HCT116 (cell line): ENCODE data around the gene ADAM15. TPM values are rescaled to one million over a fixed set of nuclear protein-coding genes. Genes with fewer than 3 reads are reported as not detected.

ENCODE experiments used
- ATAC-seq: fragments of 200-7000 bp; cut with Tn5 transposase; 2 replicates; pipeline ENCODE4 v1.9.1; 2020; ENCODE audit warnings: mild to moderate bottlenecking, moderate library complexity
- BruUV-seq: library from RNA; stranded (reverse); fragments of 400-500 nt; replicated peaks from 2 replicates; lab custom pipeline; 2021; lab: Mats Ljungman, UMichigan
- CTCF ChIA-PET: fragments of 300-600 bp; sonication (Branson Sonifier 250); formaldehyde crosslinking; loops from one replicate; lab custom pipeline; 2021; ENCODE audit warnings: antibody characterized with exemption; lab: Charles Lee
- POLR2A ChIA-PET: fragments of 300-600, 350-600 bp; sonication (Branson Sonifier 250); formaldehyde crosslinking; loops from one replicate; lab custom pipeline; 2021; ENCODE audit warnings: antibody characterized with exemption; lab: Charles Lee
- RAD21 ChIA-PET, 2 experiments: fragments of 300-600 bp; sonication (Branson Sonifier 250); formaldehyde crosslinking; loops; one replicate each; lab custom pipeline; 2023; ENCODE audit warnings: low total read pairs in 2 of 2; ENCODE audit not compliant: uncharacterized antibody in 2 of 2, unreplicated experiment in 2 of 2, low non-redundant PET in 1 of 2; lab: Charles Lee
- DNase-seq: peaks from one replicate; pipeline ENCODE4 v3.0.0-alpha.2; 2010; ENCODE audit warnings: low read depth, low spot score
- H2AFZ ChIP-seq: fragments of 200-600 bp; shearing (Covaris generic), sonication (generic); 2 replicates; pipeline ENCODE4 v1.6.1; 2017; ENCODE audit warnings: low read depth, mixed run types, mixed read lengths, antibody characterized with exemption, low read length; ENCODE audit not compliant: poor library complexity, severe bottlenecking
- H3K27ac ChIP-seq: 2 replicates; pipeline ENCODE4 v1.5.1; 2012; ENCODE audit warnings: low read depth, low read length
- H3K27me3 ChIP-seq: fragments of 200-600 bp; sonication (generic); 2 replicates; pipeline ENCODE4 v1.6.1; 2016; ENCODE audit warnings: mixed run types, low read length, mixed read lengths; ENCODE audit not compliant: insufficient read depth
- H3K36me3 ChIP-seq, 2 experiments: fragments of 200-500 bp in 1 of 2; fragments of 200-600 bp in 1 of 2; sonication (Bioruptor generic) in 1 of 2; sonication (generic) in 1 of 2; 2 replicates each; pipeline versions ENCODE4 v1.5.1 to v1.6.1; 2014 to 2016; ENCODE audit warnings: low read length in 2 of 2, inconsistent platforms in 1 of 2, mixed read lengths in 1 of 2, mixed run types in 1 of 2; ENCODE audit not compliant: insufficient read depth in 2 of 2, control insufficient read depth in 1 of 2
- H3K4me1 ChIP-seq, 2 experiments: fragments of 200-600 bp in 1 of 2; sonication (generic) in 1 of 2; 2 replicates each; pipeline versions ENCODE4 v1.5.1 to v1.6.1; 2012 to 2017; ENCODE audit warnings: low read length in 2 of 2, inconsistent platforms in 1 of 2, mild to moderate bottlenecking in 1 of 2, mixed read lengths in 1 of 2, mixed run types in 1 of 2, moderate library complexity in 1 of 2; ENCODE audit not compliant: insufficient read depth in 2 of 2, control insufficient read depth in 1 of 2
- H3K4me2 ChIP-seq: fragments of 200-600 bp; sonication (generic); 2 replicates; pipeline ENCODE4 v1.6.1; 2017; ENCODE audit warnings: mixed run types, low read length, mixed read lengths
- H3K4me3 ChIP-seq, 2 experiments: fragments of 200-600 bp in 1 of 2; sonication (generic) in 1 of 2; replicated peaks in 1 of 2; 2 replicates each; pipeline ENCODE4 v1.5.1; 2011 to 2016; ENCODE audit warnings: low read length in 2 of 2, control low read depth in 1 of 2, low read depth in 1 of 2, mild to moderate bottlenecking in 1 of 2, mixed read lengths in 1 of 2, mixed run types in 1 of 2
- H3K79me2 ChIP-seq: fragments of 200-600 bp; sonication (generic); 2 replicates; pipeline ENCODE4 v1.6.1; 2017; ENCODE audit warnings: mild to moderate bottlenecking, mixed run types, low read length, moderate library complexity, mixed read lengths; ENCODE audit not compliant: insufficient read depth
- H3K9ac ChIP-seq: fragments of 200-600 bp; sonication (generic); 2 replicates; pipeline ENCODE4 v1.6.1; 2016; ENCODE audit warnings: low read length, mixed read lengths
- H3K9me2 ChIP-seq: fragments of 200-600 bp; sonication (generic), shearing (Covaris generic); 2 replicates; pipeline ENCODE4 v1.6.1; 2017; ENCODE audit warnings: mixed run types, mild to moderate bottlenecking, moderate library complexity; ENCODE audit not compliant: insufficient read depth
- H3K9me3 ChIP-seq, 2 experiments: fragments of 200-500 bp in 1 of 2; fragments of 200-600 bp in 1 of 2; sonication (Bioruptor generic) in 1 of 2; sonication (generic) in 1 of 2; 2 replicates each; pipeline ENCODE4 v1.6.1; 2014 to 2017; ENCODE audit warnings: low read length in 2 of 2, mixed read lengths in 2 of 2, inconsistent platforms in 1 of 2, low read depth in 1 of 2, mild to moderate bottlenecking in 1 of 2, mixed run types in 1 of 2, moderate library complexity in 1 of 2; ENCODE audit not compliant: control insufficient read depth in 1 of 2, insufficient read depth in 1 of 2
- H4K20me1 ChIP-seq: fragments of 200-600 bp; sonication (generic), shearing (Covaris generic); 2 replicates; pipeline ENCODE4 v1.6.1; 2017; ENCODE audit warnings: mixed run types, mild to moderate bottlenecking, moderate library complexity; ENCODE audit not compliant: insufficient read depth
- ATF3 ChIP-seq: IDR thresholded peaks from 2 replicates; pipeline ENCODE4 v1.6.1; 2012
- CBX3 ChIP-seq: IDR thresholded peaks from 2 replicates; pipeline ENCODE4 v1.6.1; 2012; ENCODE audit warnings: low read depth
- CEBPB ChIP-seq: IDR thresholded peaks from 2 replicates; pipeline ENCODE4 v1.6.1; 2012; ENCODE audit warnings: low read depth
- EGR1 ChIP-seq: IDR thresholded peaks from 2 replicates; pipeline ENCODE4 v1.6.1; 2012; ENCODE audit warnings: low read depth
- EZH2 ChIP-seq: fragments of 200-600 bp; sonication (generic); IDR thresholded peaks from 2 replicates; pipeline ENCODE4 v1.6.1; 2017; ENCODE audit warnings: antibody characterized with exemption, mixed run types
- EZH2phosphoT487 ChIP-seq: fragments of 200-600 bp; IDR thresholded peaks from 2 replicates; pipeline ENCODE4 v1.6.1; 2018; ENCODE audit warnings: antibody characterized with exemption, borderline replicate concordance
- JUND ChIP-seq: IDR thresholded peaks from 2 replicates; pipeline ENCODE4 v1.6.1; 2012
- POLR2A ChIP-seq: IDR thresholded peaks from 2 replicates; pipeline ENCODE4 v1.7.0; 2011; ENCODE audit warnings: borderline replicate concordance; ENCODE audit not compliant: insufficient read depth, insufficient read length; ENCODE audit errors: extremely low read depth
- POLR2AphosphoS5 ChIP-seq: IDR thresholded peaks from 2 replicates; pipeline ENCODE4 v1.6.1; 2011; ENCODE audit warnings: mild to moderate bottlenecking, low read depth, low read length, moderate library complexity
- RAD21 ChIP-seq: IDR thresholded peaks from 2 replicates; pipeline ENCODE4 v1.6.1; 2012; ENCODE audit warnings: low read depth, mild to moderate bottlenecking
- REST ChIP-seq: IDR thresholded peaks from 2 replicates; pipeline ENCODE4 v1.6.1; 2012; ENCODE audit warnings: low read depth
- SIN3A ChIP-seq: IDR thresholded peaks from 2 replicates; pipeline ENCODE4 v1.6.1; 2012; ENCODE audit warnings: low read depth
- SP1 ChIP-seq: IDR thresholded peaks from 2 replicates; pipeline ENCODE4 v1.6.1; 2012; ENCODE audit warnings: low read depth
- SRF ChIP-seq: IDR thresholded peaks from 2 replicates; pipeline ENCODE4 v1.6.1; 2012; ENCODE audit warnings: low read depth
- TCF7L2 ChIP-seq: IDR thresholded peaks from 2 replicates; pipeline ENCODE4 v1.7.0; 2011; ENCODE audit warnings: borderline replicate concordance, inconsistent platforms; ENCODE audit not compliant: insufficient read depth, insufficient read length; ENCODE audit errors: extremely low read depth
- YY1 ChIP-seq: IDR thresholded peaks from 2 replicates; pipeline ENCODE4 v1.6.1; 2011; ENCODE audit warnings: low read length, low read depth, moderate library complexity, mild to moderate bottlenecking; ENCODE audit not compliant: insufficient replicate concordance; ENCODE audit errors: extremely low read depth
- ZBTB33 ChIP-seq: IDR thresholded peaks from 2 replicates; pipeline ENCODE4 v1.6.1; 2011; ENCODE audit warnings: mild to moderate bottlenecking, low read length, moderate library complexity; ENCODE audit not compliant: insufficient replicate concordance; ENCODE audit errors: extremely low read depth
- ZFX ChIP-seq: fragments of 450-650 bp; IDR thresholded peaks from 2 replicates; pipeline ENCODE4 v1.6.1; 2017
- intact Hi-C: fragments of 100-400 bp; cut with micrococcal nuclease; formaldehyde crosslinking; loops from 2 replicates; pipeline ENCODE4 v1.10.0; 2022
- total RNA-seq: library from RNA; stranded (reverse); gene quantifications from one replicate; pipeline ENCODE4 v1.2.1, GENCODE V29; 2021; ENCODE audit not compliant: unreplicated experiment
- TF ChIP-seq, protein P1 (sequence below): IDR thresholded peaks from 2 replicates; pipeline ENCODE4 v1.6.1; 2012
- TF ChIP-seq, protein P2 (sequence below), 3 experiments: fragments of 200-600 bp in 1 of 3; sonication (generic) in 1 of 3; IDR thresholded peaks in 2 of 3; conservative IDR thresholded peaks in 1 of 3; 2 replicates each; pipeline ENCODE4 v1.5.1; 2012 to 2017; ENCODE audit warnings: low read depth in 2 of 3, low read length in 2 of 3, antibody characterized with exemption in 1 of 3, borderline replicate concordance in 1 of 3, control low read depth in 1 of 3, mild to moderate bottlenecking in 1 of 3, mixed read lengths in 1 of 3, mixed run types in 1 of 3, moderate library complexity in 1 of 3; ENCODE audit not compliant: insufficient read depth in 1 of 3

Gene ADAM15
- total RNA-seq, 1 experiment from 2014 or later, result 149 TPM

GRCh38 chr1:155077346-155077745 lies 26.2 kb downstream of the ADAM15 start:
- DNase-seq (no peak), ATAC-seq (no peak)
- Histone ChIP-seq H3K9me2 (no peaks in the 10 kb centered on the region), H3K4me3 (no peak overlapping the region), H4K20me1 (no peaks in the 10 kb centered on the region), H2AFZ (no peak overlapping the region), H3K9ac (no peak overlapping the region), H3K36me3 (no peaks in the 10 kb centered on the region), H3K4me2 (peak overlapping the region; percentile 99; the same call in 1 of the 2 replicates), H3K9me3 (no peaks in the 10 kb centered on the region), H3K27ac (no peak overlapping the region), H3K27me3 (no peaks in the 10 kb centered on the region), H3K4me1 (peaks cover 13 to 40% of the 10 kb centered on the region in 2 experiments), H3K79me2 (no peaks in the 10 kb centered on the region)
- intact Hi-C loops, result no loop called here
- CTCF ChIA-PET, result no interaction called here
- RAD21 ChIA-PET, result no interaction called here
- BruUV-seq, result no TSS peak
- POLR2A ChIA-PET, result no interaction called here
- TF ChIP-seq EZH2phosphoT487, result no peak
- no peak for TF ChIP-seq RAD21
- no peak for TF ChIP-seq SRF
- TF ChIP-seq EGR1, result no peak
- TF ChIP-seq REST, result no peak
- TF ChIP-seq ATF3, result no peak
- TF ChIP-seq, protein P1, sequence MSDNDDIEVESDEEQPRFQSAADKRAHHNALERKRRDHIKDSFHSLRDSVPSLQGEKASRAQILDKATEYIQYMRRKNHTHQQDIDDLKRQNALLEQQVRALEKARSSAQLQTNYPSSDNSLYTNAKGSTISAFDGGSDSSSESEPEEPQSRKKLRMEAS, result no peak
- TF ChIP-seq YY1, result no peak
- TF ChIP-seq JUND, result no peak
- no peak for TF ChIP-seq POLR2A
- no peak for TF ChIP-seq EZH2
- TF ChIP-seq CEBPB, result no peak
- no peak for TF ChIP-seq SIN3A
- no peak for TF ChIP-seq ZBTB33
- no peak for TF ChIP-seq POLR2AphosphoS5
- no peak for TF ChIP-seq CBX3
- no peak for TF ChIP-seq TCF7L2
- TF ChIP-seq ZFX, result no peak
- TF ChIP-seq, protein P2, sequence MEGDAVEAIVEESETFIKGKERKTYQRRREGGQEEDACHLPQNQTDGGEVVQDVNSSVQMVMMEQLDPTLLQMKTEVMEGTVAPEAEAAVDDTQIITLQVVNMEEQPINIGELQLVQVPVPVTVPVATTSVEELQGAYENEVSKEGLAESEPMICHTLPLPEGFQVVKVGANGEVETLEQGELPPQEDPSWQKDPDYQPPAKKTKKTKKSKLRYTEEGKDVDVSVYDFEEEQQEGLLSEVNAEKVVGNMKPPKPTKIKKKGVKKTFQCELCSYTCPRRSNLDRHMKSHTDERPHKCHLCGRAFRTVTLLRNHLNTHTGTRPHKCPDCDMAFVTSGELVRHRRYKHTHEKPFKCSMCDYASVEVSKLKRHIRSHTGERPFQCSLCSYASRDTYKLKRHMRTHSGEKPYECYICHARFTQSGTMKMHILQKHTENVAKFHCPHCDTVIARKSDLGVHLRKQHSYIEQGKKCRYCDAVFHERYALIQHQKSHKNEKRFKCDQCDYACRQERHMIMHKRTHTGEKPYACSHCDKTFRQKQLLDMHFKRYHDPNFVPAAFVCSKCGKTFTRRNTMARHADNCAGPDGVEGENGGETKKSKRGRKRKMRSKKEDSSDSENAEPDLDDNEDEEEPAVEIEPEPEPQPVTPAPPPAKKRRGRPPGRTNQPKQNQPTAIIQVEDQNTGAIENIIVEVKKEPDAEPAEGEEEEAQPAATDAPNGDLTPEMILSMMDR (IDR thresholded peaks at IDR 0.05 in 2 of 3, conservative IDR thresholded peaks at IDR 0.05 in 1 of 3; ENCODE audit: borderline replicate concordance in 1 of 3, insufficient read depth in 1 of 3, low read depth in 2 of 3, low read length in 2 of 3), result no peak
- no peak for TF ChIP-seq SP1
